RPMI7951 (cell line): ENCODE measurements around the gene AANAT. TPM values are rescaled to one million over a fixed set of nuclear protein-coding genes. Genes with fewer than 3 reads are reported as not detected.
"Not testable (repeated sequence)": the region's sequence is repeated elsewhere in the genome, so short reads cannot be mapped to it uniquely, and the experiment has no call there.

Experiments
- DNase-seq: peaks from one replicate; pipeline ENCODE4 v3.0.0-alpha.2; 2012; ENCODE audit warnings: low read depth
- total RNA-seq: library from RNA; depleted of rRNA; stranded (reverse); fragments of >200 nt; shearing (Covaris generic); gene quantifications from 2 replicates; pipeline ENCODE4 v1.2.3, GENCODE V29; 2014; rRNA removed

AANAT gene
- total RNA-seq, 1 experiment from 2014 or later, result not detected

GRCh38 chr17:76506408-76507345 lies 39.3 kb downstream of the AANAT start:
- peak; percentile 50 for DNase-seq

- DNase-seq, result not testable (repeated sequence)
Measured at GRCh38 chr17:76508472-76509063, 41.2 kb downstream of the AANAT start.

GRCh38 chr17:76510831-76511244 lies 43.4 kb downstream of the AANAT start:
- no peak for DNase-seq

- DNase-seq, result no peak
Measured at GRCh38 chr17:76511668-76512365, 44.4 kb downstream of the AANAT start.

GRCh38 chr17:76512366-76513305 lies 45.2 kb downstream of the AANAT start:
- no peak for DNase-seq

GRCh38 chr17:76513306-76513692 lies 45.9 kb downstream of the AANAT start:
- DNase-seq, result no peak

- not testable (repeated sequence) for DNase-seq
Measured at GRCh38 chr17:76514355-76514754, 47.0 kb downstream of the AANAT start.

- no peak for DNase-seq
Measured at GRCh38 chr17:76515274-76515949, 48.0 kb downstream of the AANAT start.

GRCh38 chr17:76517638-76518038 lies 50.2 kb downstream of the AANAT start:
- DNase-seq, result no peak

GRCh38 chr17:76519048-76519966 lies 51.9 kb downstream of the AANAT start:
- no peak for DNase-seq

Other genes starting within 250 kb of the AANAT start
- gene RNF157, start 227.1 kb upstream of the AANAT start, total RNA-seq, result 3.5 and 5.8 TPM in 2 replicates
- gene UBALD2, start 202.3 kb upstream of the AANAT start, total RNA-seq, result 20.5 and 22.0 TPM in 2 replicates
- 0.48 and 0.59 TPM in 2 replicates for gene QRICH2, start 159.3 kb upstream of the AANAT start, total RNA-seq
- gene PRPSAP1, start 113.7 kb upstream of the AANAT start, total RNA-seq, result 54.8 and 55.7 TPM in 2 replicates
- 34.6 and 37.6 TPM in 2 replicates for gene SPHK1, start 83.0 kb upstream of the AANAT start, total RNA-seq
- 7.6 and 9.8 TPM in 2 replicates for gene UBE2O, start 14.5 kb upstream of the AANAT start, total RNA-seq
- gene RHBDF2, start 33.8 kb downstream of the AANAT start, total RNA-seq, result 22.6 and 24.0 TPM in 2 replicates
- 1.1 and 2.0 TPM in 2 replicates for gene CYGB, start 70.1 kb downstream of the AANAT start, total RNA-seq
- under 0.01 and 0.48 TPM in 2 replicates for gene PRCD, start 72.4 kb downstream of the AANAT start, total RNA-seq
- 10.7 and 11.4 TPM in 2 replicates for gene ST6GALNAC2, start 118.3 kb downstream of the AANAT start, total RNA-seq
- gene ST6GALNAC1, start 176.2 kb downstream of the AANAT start, total RNA-seq, result not detected in 2 replicates
- gene MXRA7, start 243.4 kb downstream of the AANAT start, total RNA-seq, result 59.6 and 59.9 TPM in 2 replicates